Embryonic facial prominence (tissue), 1 donor: Measurements from ENCODE around the gene HNRNPUL1.

Experiments used
- DNase-seq: peaks from one replicate; pipeline ENCODE4 v3.0.0-alpha.2; 2016; ENCODE audit errors: extremely low spot score

HNRNPUL1 gene

DNA sequence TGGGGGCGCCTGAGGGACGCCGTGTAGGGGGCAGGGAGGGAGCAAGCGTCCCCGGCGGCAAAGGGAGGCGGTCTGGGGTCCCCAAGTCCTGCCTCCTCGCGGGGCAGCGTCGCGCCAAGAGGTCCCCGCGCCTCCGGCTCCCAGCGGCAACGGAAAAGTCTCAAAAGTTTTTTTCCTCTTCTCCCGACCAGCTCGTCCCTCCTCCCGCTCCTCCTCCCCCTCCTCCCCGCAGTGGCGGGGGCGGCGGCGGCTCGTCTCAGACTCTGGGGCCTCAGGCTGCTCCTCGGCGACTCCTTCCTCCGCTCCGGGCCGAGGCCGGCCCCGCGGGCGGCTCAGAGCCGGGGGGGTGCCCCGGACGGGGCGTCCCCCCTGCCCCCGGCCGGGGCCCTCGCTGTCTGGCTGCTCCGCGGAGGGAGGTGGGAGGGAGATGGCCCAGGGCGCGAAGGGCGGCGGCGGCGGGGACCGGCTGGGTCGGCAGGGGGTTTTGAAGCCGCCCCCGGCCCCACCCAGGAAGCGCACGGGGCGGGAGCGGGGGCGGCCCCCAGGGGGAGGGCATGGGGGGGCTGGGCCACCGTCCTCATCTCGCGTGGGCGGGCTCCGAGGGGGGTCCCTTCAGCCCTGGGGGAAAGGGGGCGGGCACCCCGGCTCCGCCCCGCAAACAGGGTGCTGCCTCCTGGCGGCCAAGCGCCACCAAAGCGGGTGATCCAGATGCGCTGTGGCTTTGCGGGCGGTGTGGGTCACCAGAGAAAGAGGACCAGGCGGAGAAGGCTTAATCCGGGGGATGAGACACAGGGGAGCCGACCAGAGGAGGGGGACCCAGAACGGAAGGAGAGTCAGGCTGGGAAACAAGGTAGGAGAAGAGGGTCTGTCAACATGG, 89.5 kb downstream of the HNRNPUL1 start, which contains the start of gene TGFB1:
Gene TGFB1 (minus strand): TSS at position 457 of the 877 bp plus-strand sequence. CDS start 878 bp downstream, outside the sequence.
- no peak for DNase-seq

DNA sequence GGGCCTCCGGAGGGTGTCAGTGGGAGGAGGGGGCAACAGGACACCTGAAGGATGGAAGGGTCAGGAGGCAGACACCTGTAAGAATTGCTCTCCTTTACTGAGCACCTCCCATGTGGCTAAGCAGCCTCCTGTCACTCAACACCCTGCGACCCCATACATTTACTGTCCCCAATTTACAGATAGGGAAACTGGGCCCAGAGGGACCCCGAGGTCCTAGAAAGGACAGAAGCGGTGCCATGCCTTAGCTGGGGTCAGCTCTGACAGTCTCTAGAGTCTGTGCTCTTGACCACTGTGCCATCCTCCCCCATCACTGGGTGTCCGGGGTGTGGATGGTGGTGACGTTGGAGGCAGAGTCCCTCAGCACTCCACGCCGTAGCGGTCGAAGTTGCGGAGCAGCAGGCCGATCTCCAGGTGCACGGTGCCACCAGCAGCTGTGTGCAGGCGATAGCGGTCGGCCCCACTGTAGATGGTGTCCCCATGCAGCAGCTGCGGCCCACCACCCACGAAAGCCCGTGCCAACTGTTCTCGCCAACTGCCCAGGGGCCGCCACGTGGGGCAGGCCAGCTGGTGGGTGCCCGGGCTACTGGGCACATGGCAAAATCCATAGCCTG, 90.3 kb downstream of the HNRNPUL1 start:
- DNase-seq: no peak

DNA sequence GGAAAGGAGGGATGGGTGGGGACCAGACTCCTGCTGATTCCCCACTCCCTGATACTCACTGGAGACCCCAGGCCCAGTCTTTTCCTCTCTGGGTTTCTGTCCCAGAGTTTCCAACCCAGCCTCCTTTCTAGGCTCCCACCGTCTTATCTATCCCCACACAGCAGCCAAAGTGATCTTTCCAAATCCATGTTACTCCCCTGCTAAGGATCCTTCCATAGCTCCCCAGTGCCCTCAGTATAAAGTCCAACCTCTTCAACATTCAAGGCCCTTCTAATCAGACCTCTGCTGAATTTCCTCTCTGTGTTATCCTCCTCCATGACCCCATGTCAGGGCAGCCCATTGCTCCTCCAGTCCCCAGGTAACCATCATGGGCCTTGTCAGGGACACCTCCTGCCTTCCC, 90.9 kb downstream of the HNRNPUL1 start:
- no peak for DNase-seq

DNA sequence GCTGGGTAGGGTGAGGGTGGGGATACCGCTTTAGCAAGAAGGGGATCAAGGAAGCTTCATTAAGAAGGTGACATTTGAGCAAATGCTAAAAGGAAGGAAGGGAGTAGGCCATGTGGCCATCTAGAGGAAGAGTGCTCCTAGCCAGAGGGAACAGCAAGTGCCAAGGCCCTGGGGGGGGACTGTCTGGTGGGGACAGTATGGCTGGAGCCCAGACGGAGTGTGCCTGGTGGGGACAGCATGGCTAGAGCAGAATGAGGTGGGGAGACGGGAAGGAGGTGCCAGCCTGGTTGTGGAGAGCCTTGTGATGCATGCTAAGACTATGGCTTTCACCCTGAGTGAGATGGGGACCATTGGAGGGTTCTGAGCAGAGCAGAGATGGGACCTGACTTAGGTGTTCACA, 91.6 kb downstream of the HNRNPUL1 start:
- no peak for DNase-seq

DNA sequence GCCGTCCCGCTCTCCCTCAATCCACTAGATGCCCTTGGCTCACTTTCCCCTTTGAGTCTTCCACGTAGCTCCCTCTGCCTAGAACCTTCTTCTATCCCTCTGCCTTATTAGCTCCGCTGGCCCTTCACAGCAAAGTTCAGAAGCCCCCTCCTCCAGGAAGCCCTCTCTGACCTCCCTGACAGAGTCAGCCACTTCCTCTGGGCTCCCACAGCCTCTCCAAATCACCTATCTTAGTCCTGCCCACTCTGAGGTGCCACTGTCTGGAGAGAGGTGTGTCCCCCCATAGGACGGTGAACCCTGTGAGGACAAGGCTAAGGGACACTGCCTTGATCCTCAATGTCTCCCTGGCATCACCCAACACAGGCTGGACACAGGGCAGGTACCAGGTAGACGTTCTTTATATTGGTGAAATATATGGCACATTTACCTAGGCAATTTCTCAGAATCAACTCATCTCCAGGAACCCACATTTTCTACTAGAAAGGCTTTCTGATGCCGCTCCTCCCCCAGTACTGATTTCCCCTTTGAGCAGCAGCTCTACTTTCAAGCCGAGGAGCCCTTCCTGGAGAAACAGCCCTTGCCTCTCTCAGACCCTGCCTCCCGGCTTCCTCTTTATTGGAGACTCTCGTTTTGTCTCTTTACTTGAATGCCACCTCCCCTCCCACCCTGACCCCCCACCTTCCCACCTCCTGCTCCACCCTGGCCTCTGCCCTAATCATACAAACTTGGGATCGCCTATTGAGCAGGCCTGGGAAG, 93.0 kb downstream of the HNRNPUL1 start:
- DNase-seq: no peak
